KOPT-K1 (cell line): ENCODE measurements around the gene PVALEF.

ENCODE experiments used
- H3K27ac ChIP-seq: fragments of 200-600 bp; sonication (generic); 2 replicates; pipeline ENCODE4 v1.5.1; 2016; ENCODE audit warnings: antibody characterized with exemption, mild to moderate bottlenecking, low read depth, low read length; ENCODE audit not compliant: poor library complexity, severe bottlenecking
- H3K36me3 ChIP-seq: fragments of 200-600 bp; sonication (generic); 2 replicates; pipeline ENCODE4 v1.5.1; 2017; ENCODE audit warnings: antibody characterized with exemption, mild to moderate bottlenecking, low read length, moderate library complexity; ENCODE audit not compliant: insufficient read depth
- H3K9me3 ChIP-seq: fragments of 200-600 bp; sonication (generic); 2 replicates; pipeline ENCODE4 v1.5.1; 2017; ENCODE audit warnings: antibody characterized with exemption, low read length, mild to moderate bottlenecking; ENCODE audit not compliant: insufficient read depth, poor library complexity, severe bottlenecking

PVALEF gene

GRCh38 chr17:81187586-81188490 lies 22.5 kb downstream of the PVALEF start:
- Histone ChIP-seq H3K27ac (no peak overlapping the region), H3K36me3 (peaks cover 29% of the 10 kb centered on the region; the same call in 1 of the 2 replicates)

GRCh38 chr17:81188491-81188840 lies 23.2 kb downstream of the PVALEF start:
- Histone ChIP-seq H3K9me3 (no peaks in the 10 kb centered on the region), H3K36me3 (peaks cover 33% of the 10 kb centered on the region; the same call in 1 of the 2 replicates), H3K27ac (no peak overlapping the region)

More at GRCh38 chr17:81187586-81188490, 22.5 kb downstream of the PVALEF start:
- no peaks in the 10 kb centered on the region for H3K9me3 ChIP-seq

GRCh38 chr17:81189016-81189415 lies 23.7 kb downstream of the PVALEF start:
- H3K27ac ChIP-seq: no peak overlapping the region
- peaks cover 37% of the 10 kb centered on the region; the same call in 1 of the 2 replicates for H3K36me3 ChIP-seq
- H3K9me3 ChIP-seq: no peaks in the 10 kb centered on the region

GRCh38 chr17:81189670-81190530 lies 24.6 kb downstream of the PVALEF start:
- H3K27ac ChIP-seq: no peak overlapping the region
- H3K9me3 ChIP-seq: no peaks in the 10 kb centered on the region
- H3K36me3 ChIP-seq: peaks cover 43% of the 10 kb centered on the region; the same call in 1 of the 2 replicates

GRCh38 chr17:81190591-81190990 lies 25.3 kb downstream of the PVALEF start:
- peaks cover 50% of the 10 kb centered on the region; the same call in 1 of the 2 replicates for H3K36me3 ChIP-seq
- H3K27ac ChIP-seq: no peak overlapping the region
- no peaks in the 10 kb centered on the region for H3K9me3 ChIP-seq

- peaks cover 55% of the 10 kb centered on the region; the same call in 1 of the 2 replicates for H3K36me3 ChIP-seq
- H3K27ac ChIP-seq: no peak overlapping the region
- no peaks in the 10 kb centered on the region for H3K9me3 ChIP-seq
Measured at GRCh38 chr17:81191116-81191515, 25.8 kb downstream of the PVALEF start.

- Histone ChIP-seq H3K9me3 (no peaks in the 10 kb centered on the region), H3K36me3 (peaks cover 60% of the 10 kb centered on the region; the same call in 1 of the 2 replicates), H3K27ac (no peak overlapping the region)
Measured at GRCh38 chr17:81191646-81192045, 26.3 kb downstream of the PVALEF start.

- Histone ChIP-seq H3K27ac (no peak overlapping the region), H3K9me3 (no peaks in the 10 kb centered on the region), H3K36me3 (peaks cover 68% of the 10 kb centered on the region; the same call in 1 of the 2 replicates)
Measured at GRCh38 chr17:81192386-81193050, 27.2 kb downstream of the PVALEF start.

GRCh38 chr17:81193051-81193410 lies 27.7 kb downstream of the PVALEF start:
- no peak overlapping the region for H3K27ac ChIP-seq
- peaks cover 73% of the 10 kb centered on the region; the same call in 1 of the 2 replicates for H3K36me3 ChIP-seq
- no peaks in the 10 kb centered on the region for H3K9me3 ChIP-seq

GRCh38 chr17:81193470-81194224 lies 28.3 kb downstream of the PVALEF start:
- Histone ChIP-seq H3K27ac (no peak overlapping the region), H3K9me3 (no peaks in the 10 kb centered on the region), H3K36me3 (peaks cover 78% of the 10 kb centered on the region; the same call in 1 of the 2 replicates)

GRCh38 chr17:81194225-81194760 lies 29.0 kb downstream of the PVALEF start:
- Histone ChIP-seq H3K36me3 (peaks cover 78% of the 10 kb centered on the region; the same call in 1 of the 2 replicates), H3K27ac (no peak overlapping the region), H3K9me3 (no peaks in the 10 kb centered on the region)

- Histone ChIP-seq H3K9me3 (no peaks in the 10 kb centered on the region), H3K36me3 (peaks cover 78% of the 10 kb centered on the region; the same call in 1 of the 2 replicates)
Measured at GRCh38 chr17:81194941-81195901, 29.9 kb downstream of the PVALEF start.

GRCh38 chr17:81195941-81196495 lies 30.7 kb downstream of the PVALEF start:
- H3K27ac ChIP-seq: no peak overlapping the region
- no peaks in the 10 kb centered on the region for H3K9me3 ChIP-seq
- peaks cover 78% of the 10 kb centered on the region; the same call in 1 of the 2 replicates for H3K36me3 ChIP-seq

More at GRCh38 chr17:81194941-81195901, 29.9 kb downstream of the PVALEF start:
- H3K27ac ChIP-seq: no peak overlapping the region
